PC-3 (cell line): Measurements from ENCODE around the gene RSAD1. TPM values are rescaled to one million over a fixed set of nuclear protein-coding genes. Genes with fewer than 3 reads are reported as not detected.

Experiments
- ATAC-seq: fragments of 200-7000 bp; cut with Tn5 transposase; 2 replicates; pipeline ENCODE4 v1.9.1; 2020; ENCODE audit warnings: mild to moderate bottlenecking, moderate library complexity
- BruUV-seq: library from RNA; stranded (reverse); fragments of 400-500 nt; replicated peaks from 2 replicates; lab custom pipeline; 2021; lab: Mats Ljungman, UMichigan
- CTCF ChIA-PET: fragments of 300-600 bp; sonication (Branson Sonifier 250); formaldehyde crosslinking; loops from one replicate; lab custom pipeline; 2022; ENCODE audit warnings: antibody characterized with exemption; lab: Charles Lee
- POLR2A ChIA-PET: fragments of 300-600 bp; sonication (Branson Sonifier 250); formaldehyde crosslinking; loops from one replicate; lab custom pipeline; 2022; ENCODE audit warnings: antibody characterized with exemption; ENCODE audit not compliant: unreplicated experiment; lab: Charles Lee
- DNase-seq: peaks from one replicate; pipeline ENCODE4 v3.0.0-alpha.2; 2015
- H2AFZ ChIP-seq: fragments of 300-600 bp; sonication (generic); 2 replicates; pipeline ENCODE4 v1.6.0; 2016; ENCODE audit warnings: antibody characterized with exemption, low read length
- H3F3A ChIP-seq: fragments of 300-600 bp; sonication (generic); one replicate; pipeline ENCODE4 v1.6.0; 2017; ENCODE audit warnings: antibody characterized with exemption, low read length, control low read depth, mild to moderate bottlenecking; ENCODE audit not compliant: unreplicated experiment
- H3K27ac ChIP-seq: fragments of 300-600 bp; sonication (generic); 2 replicates; pipeline ENCODE4 v1.5.1; 2016; ENCODE audit warnings: mild to moderate bottlenecking, low read length
- H3K27me3 ChIP-seq: fragments of 300-600 bp; sonication (generic); 2 replicates; pipeline ENCODE4 v1.6.1; 2016; ENCODE audit warnings: low read length, mixed read lengths
- H3K36me3 ChIP-seq: fragments of 300-600 bp; sonication (generic); 2 replicates; pipeline ENCODE4 v1.6.1; 2016; ENCODE audit warnings: low read depth, mixed run types, low read length, mixed read lengths
- H3K4me1 ChIP-seq: fragments of 300-600 bp; sonication (generic); 2 replicates; pipeline ENCODE4 v1.5.1; 2016; ENCODE audit warnings: low read length; ENCODE audit not compliant: insufficient read depth
- H3K4me2 ChIP-seq: fragments of 300-600 bp; sonication (generic); 2 replicates; pipeline ENCODE4 v1.6.0; 2016; ENCODE audit warnings: low read length
- H3K4me3 ChIP-seq: fragments of 300-600 bp; sonication (generic); 2 replicates; pipeline ENCODE4 v1.5.1; 2016; ENCODE audit warnings: mild to moderate bottlenecking, low read length, mixed read lengths
- H3K79me2 ChIP-seq: fragments of 300-600 bp; sonication (generic); 2 replicates; pipeline ENCODE4 v1.6.1; 2017; ENCODE audit warnings: low read length, mixed read lengths
- H3K9ac ChIP-seq: fragments of 300-600 bp; sonication (generic); 2 replicates; pipeline ENCODE4 v1.6.0; 2016; ENCODE audit warnings: mild to moderate bottlenecking, low read length
- H3K9me2 ChIP-seq: fragments of 300-600 bp; sonication (generic); replicated peaks from 2 replicates; pipeline ENCODE4 v1.6.1; 2016; ENCODE audit warnings: mixed run types, low read length, mixed read lengths
- H3K9me3 ChIP-seq: fragments of 300-600 bp; sonication (generic); 2 replicates; pipeline ENCODE4 v1.6.1; 2016; ENCODE audit warnings: low read length, mixed read lengths
- H4K20me1 ChIP-seq: fragments of 300-600 bp; sonication (generic); 2 replicates; pipeline ENCODE4 v1.6.1; 2016; ENCODE audit warnings: low read length, mixed read lengths
- EZH2 ChIP-seq: fragments of 300-600 bp; sonication (generic); IDR thresholded peaks from one replicate; pipeline ENCODE4 v1.6.1; 2017; ENCODE audit warnings: antibody characterized with exemption, mild to moderate bottlenecking, low read length; ENCODE audit not compliant: unreplicated experiment
- EZH2phosphoT487 ChIP-seq: fragments of 300-600 bp; sonication (generic); IDR thresholded peaks from 2 replicates; pipeline ENCODE4 v1.6.1; 2018; ENCODE audit warnings: mild to moderate bottlenecking, antibody characterized with exemption, low read length, borderline replicate concordance
- intact Hi-C: fragments of 100-400 bp; cut with micrococcal nuclease; formaldehyde crosslinking; loops from 2 replicates; pipeline ENCODE4 v1.9.0; 2023
- total RNA-seq: library from RNA; depleted of rRNA; stranded (reverse); fragments of >200 nt; gene quantifications from 2 replicates; pipeline ENCODE4 v1.2.3, GENCODE V29; 2014
- TF ChIP-seq, protein P1 (sequence below): fragments of 300-600 bp; sonication (generic); conservative IDR thresholded peaks from 2 replicates; pipeline ENCODE4 v1.5.1; 2017; ENCODE audit warnings: antibody characterized with exemption, low read depth, mild to moderate bottlenecking, low read length

Gene RSAD1
- total RNA-seq, 1 experiment from 2014 or later = 37.7 TPM

DNA sequence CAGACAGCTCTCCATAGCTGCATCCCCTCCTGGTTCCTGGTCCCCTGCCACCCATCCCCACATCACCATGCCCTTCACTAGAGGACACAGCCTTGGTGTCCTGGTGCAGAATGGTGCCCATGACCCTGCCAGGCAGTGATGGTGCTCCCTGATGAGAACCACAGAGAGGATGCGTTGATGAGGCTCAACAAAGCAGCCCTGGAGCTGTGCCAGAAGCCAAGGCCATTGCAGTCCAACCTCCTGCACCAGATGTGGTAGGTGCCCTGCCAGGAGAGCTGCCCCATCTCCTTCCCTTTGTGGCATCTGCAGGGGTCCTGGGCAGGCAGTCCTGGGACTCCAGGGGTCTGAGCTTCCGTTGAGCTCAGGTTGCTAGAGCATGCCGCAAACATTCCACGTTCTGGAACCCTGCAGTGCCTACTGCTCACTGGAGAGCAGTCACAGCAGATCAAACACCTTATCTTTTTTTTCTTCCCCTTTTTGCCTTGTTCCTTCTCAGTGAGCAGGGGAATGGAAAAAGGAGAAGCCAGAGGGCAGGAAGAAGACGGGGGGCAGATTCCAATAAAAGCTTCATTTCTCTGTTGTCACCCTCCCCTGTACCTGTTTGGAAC, 48.6 kb downstream of the RSAD1 start:
- POLR2A ChIA-PET = no interaction called here
- no peak overlapping the region for H3K9ac ChIP-seq
- no peak overlapping the region for H3K27ac ChIP-seq
- H3K27me3 ChIP-seq = no peaks in the 10 kb centered on the region
- no TSS peak for BruUV-seq
- no peaks in the 10 kb centered on the region for H3K9me3 ChIP-seq
- no peaks in the 10 kb centered on the region for H4K20me1 ChIP-seq
- no peak overlapping the region for H2AFZ ChIP-seq
- CTCF ChIA-PET = interaction anchor here (0.7 kb wide), 1 partner anchor 313 kb away, joined by 3 read pairs; no protein-coding TSS in a partner anchor
- no peak overlapping the region for H3K4me2 ChIP-seq
- ATAC-seq (no peak), DNase-seq (no peak)
- no peak overlapping the region for H3K4me3 ChIP-seq
- no peaks in the 10 kb centered on the region for H3K79me2 ChIP-seq
- no peaks in the 10 kb centered on the region for H3K36me3 ChIP-seq
- H3K9me2 ChIP-seq = no peaks in the 10 kb centered on the region
- TF ChIP-seq EZH2 (no peak), EZH2phosphoT487 (no peak)
- TF ChIP-seq, protein P1, sequence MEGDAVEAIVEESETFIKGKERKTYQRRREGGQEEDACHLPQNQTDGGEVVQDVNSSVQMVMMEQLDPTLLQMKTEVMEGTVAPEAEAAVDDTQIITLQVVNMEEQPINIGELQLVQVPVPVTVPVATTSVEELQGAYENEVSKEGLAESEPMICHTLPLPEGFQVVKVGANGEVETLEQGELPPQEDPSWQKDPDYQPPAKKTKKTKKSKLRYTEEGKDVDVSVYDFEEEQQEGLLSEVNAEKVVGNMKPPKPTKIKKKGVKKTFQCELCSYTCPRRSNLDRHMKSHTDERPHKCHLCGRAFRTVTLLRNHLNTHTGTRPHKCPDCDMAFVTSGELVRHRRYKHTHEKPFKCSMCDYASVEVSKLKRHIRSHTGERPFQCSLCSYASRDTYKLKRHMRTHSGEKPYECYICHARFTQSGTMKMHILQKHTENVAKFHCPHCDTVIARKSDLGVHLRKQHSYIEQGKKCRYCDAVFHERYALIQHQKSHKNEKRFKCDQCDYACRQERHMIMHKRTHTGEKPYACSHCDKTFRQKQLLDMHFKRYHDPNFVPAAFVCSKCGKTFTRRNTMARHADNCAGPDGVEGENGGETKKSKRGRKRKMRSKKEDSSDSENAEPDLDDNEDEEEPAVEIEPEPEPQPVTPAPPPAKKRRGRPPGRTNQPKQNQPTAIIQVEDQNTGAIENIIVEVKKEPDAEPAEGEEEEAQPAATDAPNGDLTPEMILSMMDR = no peak
- intact Hi-C loops = no loop called here
- peaks cover 9% of the 10 kb centered on the region for H3K4me1 ChIP-seq
- H3F3A ChIP-seq = no peaks in the 10 kb centered on the region

DNA sequence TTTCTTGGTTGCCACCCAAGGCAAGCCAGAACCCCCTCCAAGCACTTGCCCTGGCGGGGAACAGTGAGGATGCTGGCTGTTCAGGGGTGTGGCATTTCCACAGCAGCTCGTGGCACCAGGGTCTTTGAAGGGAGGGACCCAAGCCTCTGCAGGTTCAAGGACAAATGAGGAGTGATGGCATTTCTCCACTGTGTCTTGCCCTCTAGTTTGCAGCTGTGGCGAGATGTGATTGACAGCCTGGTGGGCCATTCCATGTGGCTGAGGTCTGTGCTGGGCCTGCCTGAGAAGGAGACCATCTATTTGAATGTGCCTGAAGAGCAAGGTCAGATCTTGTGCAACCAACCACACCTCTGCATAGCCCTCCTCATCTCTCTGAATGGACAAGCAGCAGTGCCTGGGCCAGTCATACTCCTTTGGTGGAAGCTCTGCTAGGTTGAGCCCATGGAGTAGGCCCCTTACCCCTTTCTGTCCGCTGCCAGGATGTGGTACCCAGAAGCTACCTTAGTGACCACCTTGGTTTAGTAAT, 49.4 kb downstream of the RSAD1 start:
- Histone ChIP-seq H3K27ac (no peak overlapping the region), H3K27me3 (no peaks in the 10 kb centered on the region), H3K9ac (no peak overlapping the region), H3F3A (no peaks in the 10 kb centered on the region), H3K4me1 (peaks cover 11% of the 10 kb centered on the region), H3K4me2 (no peak overlapping the region), H3K9me2 (no peaks in the 10 kb centered on the region), H2AFZ (no peak overlapping the region), H4K20me1 (no peaks in the 10 kb centered on the region), H3K9me3 (no peaks in the 10 kb centered on the region), H3K4me3 (no peak overlapping the region), H3K79me2 (peaks cover 5% of the 10 kb centered on the region), H3K36me3 (no peaks in the 10 kb centered on the region)
- CTCF ChIA-PET = no interaction called here
- POLR2A ChIA-PET = no interaction called here
- no peak for DNase-seq
- TF ChIP-seq EZH2phosphoT487 = no peak
- TF ChIP-seq, protein P1 = no peak
- TF ChIP-seq EZH2 = no peak
- intact Hi-C loops = no loop called here
- no TSS peak for BruUV-seq
- no peak for ATAC-seq

DNA sequence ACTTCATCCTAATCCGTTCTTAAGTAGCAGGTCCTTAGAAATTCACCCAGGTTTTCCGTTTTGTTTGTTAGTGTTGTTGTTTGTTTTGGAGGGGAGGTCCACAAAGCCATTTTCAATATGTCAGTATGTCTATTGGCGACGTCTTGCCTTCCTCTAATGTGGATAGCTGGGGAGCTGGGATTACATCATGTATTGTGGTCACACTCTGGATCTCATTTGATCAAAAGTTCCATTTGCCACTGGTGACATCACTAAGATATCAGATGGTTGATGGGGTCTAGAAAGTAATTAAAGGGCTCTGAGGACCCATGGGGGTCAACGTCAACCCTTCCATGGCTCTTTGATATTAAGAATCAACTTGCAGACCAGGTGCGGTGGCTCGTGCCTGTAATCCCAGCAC, 51.2 kb downstream of the RSAD1 start:
- no peaks in the 10 kb centered on the region for H3K9me2 ChIP-seq
- TF ChIP-seq, protein P1 = no peak
- no peak for TF ChIP-seq EZH2
- TF ChIP-seq EZH2phosphoT487 = no peak
- H3K79me2 ChIP-seq = peaks cover 17% of the 10 kb centered on the region
- intact Hi-C loops = no loop called here
- H3F3A ChIP-seq = no peaks in the 10 kb centered on the region
- ATAC-seq (no peak), DNase-seq (no peak)
- H3K4me2 ChIP-seq = no peak overlapping the region
- H3K4me1 ChIP-seq = peaks cover 29% of the 10 kb centered on the region
- no peaks in the 10 kb centered on the region for H3K9me3 ChIP-seq
- H3K36me3 ChIP-seq = no peaks in the 10 kb centered on the region
- no peaks in the 10 kb centered on the region for H3K27me3 ChIP-seq
- ChIA-PET POLR2A (no interaction called here), CTCF (no interaction called here)
- H4K20me1 ChIP-seq = no peaks in the 10 kb centered on the region
- no peak overlapping the region for H3K27ac ChIP-seq
- H2AFZ ChIP-seq = no peak overlapping the region
- no TSS peak for BruUV-seq
- H3K9ac ChIP-seq = no peak overlapping the region
- no peak overlapping the region for H3K4me3 ChIP-seq
